NCI-H1105 (cell line): ENCODE results near the gene RPH3AL.
"Not testable (repeated sequence)": the region's sequence is repeated elsewhere in the genome, so short reads cannot be mapped to it uniquely, and the experiment has no call there.

Experiments used
- DNase-seq: peaks from one replicate; lab custom pipeline; 2025; lab: John Stamatoyannopoulos, UW

Gene RPH3AL

GRCh38 chr17:200586-200985 lies 152.0 kb downstream of the RPH3AL start:
- no peak for DNase-seq

- no peak for DNase-seq
Measured at GRCh38 chr17:199806-200545, 152.6 kb downstream of the RPH3AL start.

GRCh38 chr17:199191-199604 lies 153.4 kb downstream of the RPH3AL start:
- DNase-seq, result no peak

GRCh38 chr17:198225-198624 lies 154.4 kb downstream of the RPH3AL start:
- not testable (repeated sequence) for DNase-seq

GRCh38 chr17:197352-197751 lies 155.3 kb downstream of the RPH3AL start:
- no peak for DNase-seq

- no peak for DNase-seq
Measured at GRCh38 chr17:194828-195602, 157.6 kb downstream of the RPH3AL start.

GRCh38 chr17:193841-194806 lies 158.5 kb downstream of the RPH3AL start:
- DNase-seq, result no peak

- no peak for DNase-seq
Measured at GRCh38 chr17:193426-193810, 159.2 kb downstream of the RPH3AL start.

- no peak for DNase-seq
Measured at GRCh38 chr17:192666-193425, 159.8 kb downstream of the RPH3AL start.

GRCh38 chr17:189444-189843 lies 163.2 kb downstream of the RPH3AL start:
- DNase-seq, result no peak

- DNase-seq, result no peak
Measured at GRCh38 chr17:187130-187529, 165.5 kb downstream of the RPH3AL start.

- no peak for DNase-seq
Measured at GRCh38 chr17:185445-186138, 167.0 kb downstream of the RPH3AL start.

- no peak for DNase-seq
Measured at GRCh38 chr17:183021-183420, 169.6 kb downstream of the RPH3AL start.

GRCh38 chr17:182050-182751 lies 170.4 kb downstream of the RPH3AL start:
- DNase-seq, result no peak

GRCh38 chr17:181245-182049 lies 171.2 kb downstream of the RPH3AL start, which contains the start of gene DOC2B:
DOC2B (minus strand) TSS chr17:181650; CDS start chr17:181479, 171 bp downstream.
- DNase-seq, result no peak

GRCh38 chr17:180381-181244 lies 172.0 kb downstream of the RPH3AL start:
- no peak for DNase-seq

GRCh38 chr17:179781-180380 lies 172.7 kb downstream of the RPH3AL start:
- no peak for DNase-seq

- no peak for DNase-seq
Measured at GRCh38 chr17:179066-179432, 173.6 kb downstream of the RPH3AL start.
